NOMO-1 (cell line): ENCODE data around the gene LRMDA.

ENCODE experiments used
- DNase-seq, 2 experiments: peaks; one replicate each; lab custom pipeline; 2025; ENCODE audit not compliant: unreplicated experiment in 2 of 2; lab: John Stamatoyannopoulos, UW

The LRMDA gene

GRCh38 chr10:76155961-76156360, 724.5 kb downstream of the LRMDA start:
- no peak for DNase-seq

GRCh38 chr10:76160446-76161300, 729.2 kb downstream of the LRMDA start:
- no peak for DNase-seq

GRCh38 chr10:76161301-76161582, 729.8 kb downstream of the LRMDA start:
- DNase-seq, result no peak

- no peak for DNase-seq
Observed at GRCh38 chr10:76168437-76168836, 737.0 kb downstream of the LRMDA start.

GRCh38 chr10:76169246-76169645, 737.8 kb downstream of the LRMDA start:
- no peak for DNase-seq

GRCh38 chr10:76172020-76172419, 740.6 kb downstream of the LRMDA start:
- DNase-seq, result no peak

- no peak for DNase-seq
Observed at GRCh38 chr10:76175533-76176165, 744.2 kb downstream of the LRMDA start.

GRCh38 chr10:76176166-76176550, 744.7 kb downstream of the LRMDA start:
- DNase-seq, result no peak

- DNase-seq, result no peak
Observed at GRCh38 chr10:76177936-76178335, 746.5 kb downstream of the LRMDA start.

GRCh38 chr10:76178532-76179292, 747.3 kb downstream of the LRMDA start:
- no peak for DNase-seq

- DNase-seq, result no peak
Observed at GRCh38 chr10:76179806-76180205, 748.4 kb downstream of the LRMDA start.

- no peak for DNase-seq
Observed at GRCh38 chr10:76184647-76185046, 753.2 kb downstream of the LRMDA start.

GRCh38 chr10:76185471-76186301, 754.3 kb downstream of the LRMDA start:
- no peak for DNase-seq

- no peak for DNase-seq
Observed at GRCh38 chr10:76188216-76188615, 756.8 kb downstream of the LRMDA start.

GRCh38 chr10:76190634-76191270, 759.3 kb downstream of the LRMDA start:
- no peak for DNase-seq

- no peak for DNase-seq
Observed at GRCh38 chr10:76191336-76191735, 759.9 kb downstream of the LRMDA start.

- DNase-seq, result no peak
Observed at GRCh38 chr10:76192151-76192550, 760.7 kb downstream of the LRMDA start.

- no peak for DNase-seq
Observed at GRCh38 chr10:76192694-76193320, 761.4 kb downstream of the LRMDA start.

GRCh38 chr10:76195654-76196390, 764.4 kb downstream of the LRMDA start:
- DNase-seq, result peak; percentile 51 to 77
